Measurements from ENCODE around the gene RAB33B. TPM values are rescaled to one million over a fixed set of nuclear protein-coding genes. Genes with fewer than 3 reads are reported as not detected.

Gene RAB33B
- total and polyA plus RNA-seq, 4 donors = 7.2 to 38.9 (median 8.6) TPM

Small RNA genes within 50 kb of the gene (small RNA-seq; reads per million reads assigned to genes)
- gene RF01225 = not detected

Other genes starting within 250 kb of the RAB33B start
- under 1 TPM; 0.09 to 0.17 TPM for gene MGARP, start 173.9 kb upstream of the RAB33B start, total RNA-seq
- under 1 TPM in 1 of 2 donors, not detected in 1; 0.09 TPM for gene MGARP, start 173.9 kb upstream of the RAB33B start, polyA plus RNA-seq
- gene NAA15, start 152.6 kb upstream of the RAB33B start, total RNA-seq = 10 to 100 TPM; 13.9 to 18.2 TPM
- gene NAA15, start 152.6 kb upstream of the RAB33B start, polyA plus RNA-seq = 1 to 10 TPM; 6.7 to 8.4 TPM
- 10 to 100 TPM; 12.4 to 46.6 TPM for gene NDUFC1, start 151.6 kb upstream of the RAB33B start, total RNA-seq
- 100 to 1,000 TPM in 1 of 2 donors, 10 to 100 TPM in 1; 55.0 to 192 TPM for gene NDUFC1, start 151.6 kb upstream of the RAB33B start, polyA plus RNA-seq
- gene SETD7, start 102.1 kb downstream of the RAB33B start, total RNA-seq = 10 to 100 TPM; 13.3 to 81.7 TPM
- gene SETD7, start 102.1 kb downstream of the RAB33B start, polyA plus RNA-seq = 10 to 100 TPM; 12.9 to 22.6 TPM
- 10 to 100 TPM; 69.6 to 79.1 TPM for gene MGST2, start 211.7 kb downstream of the RAB33B start, total RNA-seq
- gene MGST2, start 211.7 kb downstream of the RAB33B start, polyA plus RNA-seq = 100 to 1,000 TPM; 102 to 170 TPM

Data from liver (tissue), 5 donors.